Osteocyte (in vitro differentiated cells): ENCODE measurements around the gene XPO1. TPM values are rescaled to one million over a fixed set of nuclear protein-coding genes. Genes with fewer than 3 reads are reported as not detected.

Experiments used
- DNase-seq: peaks from one replicate; pipeline ENCODE4 v3.0.0; 2021; ENCODE audit warnings: mixed read lengths; ENCODE audit not compliant: unreplicated experiment; ENCODE audit errors: extremely low spot score
- H3K27ac Mint-ChIP-seq: one replicate; pipeline ENCODE4 v1.8.0; 2021; ENCODE audit warnings: mild to moderate bottlenecking, mixed read lengths; ENCODE audit not compliant: unreplicated experiment
- H3K27me3 Mint-ChIP-seq: one replicate; pipeline ENCODE4 v1.8.0; 2021; ENCODE audit warnings: mixed read lengths; ENCODE audit not compliant: unreplicated experiment
- H3K36me3 Mint-ChIP-seq: one replicate; pipeline ENCODE4 v1.8.0; 2021; ENCODE audit warnings: mixed read lengths; ENCODE audit not compliant: unreplicated experiment
- H3K4me1 Mint-ChIP-seq: one replicate; pipeline ENCODE4 v1.8.0; 2021; ENCODE audit warnings: mixed read lengths; ENCODE audit not compliant: unreplicated experiment
- H3K4me3 Mint-ChIP-seq: one replicate; pipeline ENCODE4 v1.8.0; 2021; ENCODE audit warnings: mild to moderate bottlenecking, moderate library complexity, mixed read lengths; ENCODE audit not compliant: unreplicated experiment
- H3K9me3 Mint-ChIP-seq: one replicate; pipeline ENCODE4 v1.8.0; 2021; ENCODE audit warnings: mixed read lengths; ENCODE audit not compliant: unreplicated experiment
- CTCF ChIP-seq: fragments of 200-600 bp; sonication (generic); IDR thresholded peaks from 2 replicates; pipeline ENCODE4 v1.5.0; 2021; ENCODE audit warnings: antibody characterized with exemption, mild to moderate bottlenecking, moderate library complexity
- total RNA-seq: library from RNA; stranded (reverse); gene quantifications from 2 replicates; pipeline ENCODE4 v1.2.1, GENCODE V29; 2021

XPO1 gene
- total RNA-seq, 1 donor from 2014 or later: 129 TPM

GRCh38 chr2:61575447-61575859 lies 37.3 kb upstream of the XPO1 start:
- Mint-ChIP-seq H3K9me3 (no peaks in the 10 kb centered on the region), H3K4me1 (peaks cover 3% of the 10 kb centered on the region), H3K36me3 (no peaks in the 10 kb centered on the region), H3K4me3 (no peak overlapping the region), H3K27me3 (peaks cover 3% of the 10 kb centered on the region), H3K27ac (no peak overlapping the region)
- no peak for TF ChIP-seq CTCF
- DNase-seq: no peak

- H3K4me1 Mint-ChIP-seq: peaks cover 8% of the 10 kb centered on the region
- H3K9me3 Mint-ChIP-seq: no peaks in the 10 kb centered on the region
- no peaks in the 10 kb centered on the region for H3K36me3 Mint-ChIP-seq
- H3K27ac Mint-ChIP-seq: no peak overlapping the region
- peaks cover 11% of the 10 kb centered on the region for H3K27me3 Mint-ChIP-seq
- DNase-seq: no peak
- no peak overlapping the region for H3K4me3 Mint-ChIP-seq
- no peak for TF ChIP-seq CTCF
These were observed 28.4 kb upstream of the XPO1 start for GRCh38 chr2:61566566-61566965.

- no peak overlapping the region for H3K4me3 Mint-ChIP-seq
- no peaks in the 10 kb centered on the region for H3K36me3 Mint-ChIP-seq
- no peak for DNase-seq
- H3K4me1 Mint-ChIP-seq: peaks cover 9% of the 10 kb centered on the region
- no peak overlapping the region for H3K27ac Mint-ChIP-seq
- TF ChIP-seq CTCF: no peak
- H3K9me3 Mint-ChIP-seq: no peaks in the 10 kb centered on the region
- H3K27me3 Mint-ChIP-seq: peaks cover 19% of the 10 kb centered on the region
These were observed 24.5 kb upstream of the XPO1 start for GRCh38 chr2:61562615-61563014.

DNA sequence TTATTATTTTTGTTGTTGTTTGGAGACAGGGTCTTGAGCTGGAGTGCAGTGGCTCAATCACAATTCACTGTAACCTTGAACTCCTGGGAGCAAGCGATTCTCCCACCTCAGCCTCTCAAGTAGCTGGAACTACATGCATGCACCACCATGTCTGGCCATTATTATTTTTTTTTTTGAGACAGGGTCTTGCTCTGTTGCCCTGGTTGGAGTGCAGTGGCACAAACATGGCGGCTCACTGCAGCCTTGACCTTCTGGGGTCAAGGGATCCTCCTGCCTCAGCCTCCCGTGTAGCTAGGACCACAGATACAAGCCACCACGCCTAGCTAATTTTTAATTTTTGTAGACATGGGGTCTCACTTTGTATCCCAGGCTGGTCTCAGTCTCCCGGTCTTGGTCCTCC lies 20.0 kb upstream of the XPO1 start:
- H3K36me3 Mint-ChIP-seq: no peaks in the 10 kb centered on the region
- H3K27ac Mint-ChIP-seq: no peak overlapping the region
- no peak overlapping the region for H3K4me3 Mint-ChIP-seq
- DNase-seq: no peak
- peaks cover 19% of the 10 kb centered on the region for H3K27me3 Mint-ChIP-seq
- TF ChIP-seq CTCF: no peak
- H3K4me1 Mint-ChIP-seq: peaks cover 1% of the 10 kb centered on the region
- no peaks in the 10 kb centered on the region for H3K9me3 Mint-ChIP-seq

DNA sequence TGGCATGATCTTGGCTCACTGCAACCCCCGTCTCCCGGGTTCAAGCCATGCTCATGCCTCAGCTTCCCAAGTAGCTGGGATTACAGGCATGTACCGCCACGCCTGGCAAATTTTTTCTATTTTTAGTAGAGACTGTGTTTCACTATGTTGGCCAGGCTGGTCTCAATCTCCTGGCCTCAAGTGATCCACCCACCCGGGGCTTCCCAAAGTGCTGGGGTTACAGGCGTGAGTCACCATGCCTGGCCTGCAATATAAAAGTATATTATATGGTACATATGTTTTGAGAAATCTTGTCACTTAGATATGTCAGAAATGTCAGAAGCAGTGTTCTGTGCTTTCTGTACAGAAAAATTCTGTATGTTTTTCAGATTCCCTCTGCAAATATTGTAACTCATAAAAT lies 19.2 kb upstream of the XPO1 start:
- no peak overlapping the region for H3K4me3 Mint-ChIP-seq

More for the DNA sequence above, 19.2 kb upstream of the XPO1 start:
- Mint-ChIP-seq H3K36me3 (no peaks in the 10 kb centered on the region), H3K4me1 (peaks cover 1% of the 10 kb centered on the region), H3K27ac (no peak overlapping the region), H3K9me3 (no peaks in the 10 kb centered on the region), H3K27me3 (peaks cover 14% of the 10 kb centered on the region)
- TF ChIP-seq CTCF: no peak
- DNase-seq: no peak
